NAMALWA (cell line): ENCODE results near the gene CAMK1D.
"Not testable (repeated sequence)": the region's sequence is repeated elsewhere in the genome, so short reads cannot be mapped to it uniquely, and the experiment has no call there.

Experiments used
- DNase-seq: peaks from one replicate; pipeline ENCODE4 v3.0.0-alpha.2; 2015; ENCODE audit warnings: low spot score

Gene CAMK1D

DNA sequence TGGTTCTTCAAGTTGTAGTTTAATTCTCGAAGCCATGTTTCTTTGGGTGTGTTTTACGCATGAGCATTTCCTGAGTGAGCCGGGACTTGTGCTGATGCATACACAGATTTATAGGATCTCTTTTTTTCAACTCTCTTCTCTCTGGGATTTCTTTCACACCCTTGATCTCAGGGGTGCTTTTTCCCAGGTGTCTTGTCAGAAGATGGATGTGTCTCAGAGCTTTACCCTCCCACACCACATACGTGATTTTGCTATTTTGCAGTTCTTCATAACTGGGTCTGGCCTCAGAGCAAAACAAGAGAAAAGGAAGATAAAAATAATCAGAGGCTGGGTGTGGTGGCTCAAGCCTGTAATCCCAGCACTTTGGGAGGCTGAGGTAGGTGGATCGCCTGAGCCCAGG is 177.0 kb downstream of the CAMK1D start:
- DNase-seq = no peak

DNA sequence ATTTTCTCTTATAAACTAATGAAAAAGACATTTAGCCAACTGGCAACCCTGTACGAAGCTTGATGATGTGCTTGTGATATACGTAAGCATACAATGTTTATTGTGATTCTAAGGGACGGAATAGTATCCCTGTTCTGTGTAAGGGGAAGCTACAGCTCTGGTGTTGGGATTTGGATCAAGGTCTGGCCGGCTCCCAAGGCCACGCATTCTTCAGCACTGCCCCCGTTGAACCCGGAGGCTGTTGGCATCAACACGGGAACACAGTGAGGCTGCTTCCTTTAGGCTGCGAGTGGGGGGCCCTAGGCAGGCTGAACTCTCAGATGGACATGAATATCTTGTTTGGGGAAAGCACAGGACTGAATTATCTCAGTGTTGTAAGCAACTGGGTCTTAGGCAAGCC is 180.6 kb downstream of the CAMK1D start:
- DNase-seq = no peak

DNA sequence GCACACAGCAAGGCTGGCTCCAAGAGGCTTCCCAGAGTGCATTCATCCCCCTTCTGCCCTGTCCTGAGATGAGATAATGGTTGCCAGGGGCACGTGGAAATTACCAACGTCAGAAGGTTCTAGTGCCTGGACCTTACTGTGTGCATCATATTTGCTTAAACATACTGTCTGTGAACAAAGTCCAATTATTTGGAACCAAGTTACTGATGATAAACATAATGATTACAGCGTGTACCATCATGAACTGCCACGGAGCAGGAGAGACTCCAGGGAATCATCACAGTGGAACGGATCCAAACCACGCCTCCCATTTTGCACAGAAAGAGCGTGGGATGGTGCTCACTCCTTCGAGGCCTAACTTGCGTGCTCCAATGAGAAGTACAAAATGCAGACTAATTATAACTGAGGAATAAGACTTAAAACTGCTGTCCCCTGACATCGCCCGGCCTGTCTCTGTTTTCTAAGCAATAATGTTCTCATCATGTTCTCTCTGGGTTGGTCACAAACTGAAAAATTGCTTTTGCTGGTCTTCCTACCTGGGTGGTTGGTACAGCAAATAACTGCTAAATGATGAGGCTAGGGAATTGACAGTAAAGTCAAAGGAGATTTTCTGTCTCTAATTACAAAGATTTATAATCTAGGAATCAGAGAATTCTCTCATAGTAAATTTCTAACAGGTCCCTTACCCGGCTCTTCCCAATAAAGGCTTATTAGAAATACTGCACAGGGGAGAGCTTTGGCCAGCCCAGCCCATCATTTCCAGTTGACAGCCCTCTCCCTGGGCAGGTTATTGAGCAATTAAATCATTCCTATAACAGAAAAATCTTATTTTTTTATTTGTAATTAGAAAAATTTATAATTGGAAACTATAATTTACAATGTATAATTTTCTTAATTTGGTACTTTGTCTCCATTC is 182.2 kb downstream of the CAMK1D start:
- DNase-seq = no peak

DNA sequence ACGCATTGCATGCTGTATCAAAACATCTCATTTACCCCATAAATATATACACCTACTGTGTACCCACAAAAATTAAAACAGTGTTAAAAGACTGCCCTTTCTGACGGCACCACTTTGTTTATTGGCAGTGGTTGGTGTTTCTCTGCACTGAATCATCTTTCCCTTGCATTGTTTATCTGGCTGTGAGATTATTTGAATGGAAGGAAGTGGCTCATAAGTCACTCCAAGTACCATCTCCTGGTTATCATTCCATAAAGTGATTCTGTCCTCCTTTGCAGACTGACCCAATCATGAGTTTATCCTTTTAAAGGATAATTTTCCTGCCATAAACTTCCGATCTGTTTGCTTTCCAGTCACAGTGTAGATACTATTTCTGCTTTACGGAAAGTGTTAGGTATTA is 183.8 kb downstream of the CAMK1D start:
- no peak for DNase-seq

DNA sequence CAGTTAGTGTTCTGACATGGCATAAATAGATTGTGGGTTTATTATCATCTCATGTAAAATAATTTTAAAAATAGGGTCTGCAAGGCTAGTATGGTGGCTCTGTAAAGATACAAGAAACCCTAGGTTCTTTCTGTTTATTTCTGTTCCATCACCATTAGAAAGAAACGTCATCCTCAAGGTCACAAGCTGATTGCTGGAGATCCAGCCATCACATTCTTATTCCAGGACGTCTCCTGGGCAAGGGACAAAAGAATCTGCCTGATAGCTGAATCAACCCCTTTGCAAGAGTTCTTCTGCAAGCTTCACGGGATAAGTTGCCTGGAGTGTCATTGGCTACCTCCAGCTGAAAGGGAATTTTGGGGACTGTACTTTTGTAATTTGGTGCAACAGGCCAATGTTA is 184.4 kb downstream of the CAMK1D start:
- DNase-seq = no peak

DNA sequence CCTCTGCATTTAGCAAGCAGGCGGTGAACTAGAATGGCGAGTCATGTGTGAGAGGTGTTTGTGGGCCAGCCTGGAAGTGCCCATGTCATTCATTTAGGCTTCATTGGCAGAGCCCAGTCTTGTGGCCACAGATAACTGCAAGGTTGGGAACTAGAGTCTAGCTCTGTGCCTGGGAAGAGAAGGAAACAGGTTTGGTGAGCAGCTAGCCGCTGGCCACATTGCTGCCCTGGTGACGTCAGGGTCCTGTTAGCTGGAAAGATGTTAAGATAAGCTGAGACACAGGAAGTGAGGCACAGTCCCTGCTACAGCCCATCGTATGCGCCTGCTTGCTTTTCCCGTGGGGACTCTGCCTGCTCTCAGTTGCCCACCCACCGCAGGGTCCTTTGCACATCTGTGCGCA is 185.5 kb downstream of the CAMK1D start:
- no peak for DNase-seq

DNA sequence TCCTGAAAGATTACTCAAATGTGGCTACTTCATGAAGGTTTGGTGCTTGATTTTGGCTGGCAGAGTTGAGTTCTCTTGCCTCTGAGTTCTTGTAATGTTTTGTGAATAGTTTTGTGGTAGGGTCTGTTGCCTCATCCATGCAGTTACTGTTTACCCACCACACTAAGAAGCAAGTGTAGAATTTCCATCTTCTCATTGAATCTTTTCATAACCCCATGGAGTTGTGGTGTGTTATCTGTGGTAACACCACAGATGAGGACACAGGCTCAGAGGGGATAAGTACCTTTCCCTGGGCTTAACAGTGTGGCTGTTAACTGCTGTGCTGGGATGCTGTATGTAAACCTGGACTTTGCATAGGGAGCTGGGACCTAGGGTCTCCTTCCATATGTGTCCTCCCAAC is 186.3 kb downstream of the CAMK1D start:
- DNase-seq = no peak

DNA sequence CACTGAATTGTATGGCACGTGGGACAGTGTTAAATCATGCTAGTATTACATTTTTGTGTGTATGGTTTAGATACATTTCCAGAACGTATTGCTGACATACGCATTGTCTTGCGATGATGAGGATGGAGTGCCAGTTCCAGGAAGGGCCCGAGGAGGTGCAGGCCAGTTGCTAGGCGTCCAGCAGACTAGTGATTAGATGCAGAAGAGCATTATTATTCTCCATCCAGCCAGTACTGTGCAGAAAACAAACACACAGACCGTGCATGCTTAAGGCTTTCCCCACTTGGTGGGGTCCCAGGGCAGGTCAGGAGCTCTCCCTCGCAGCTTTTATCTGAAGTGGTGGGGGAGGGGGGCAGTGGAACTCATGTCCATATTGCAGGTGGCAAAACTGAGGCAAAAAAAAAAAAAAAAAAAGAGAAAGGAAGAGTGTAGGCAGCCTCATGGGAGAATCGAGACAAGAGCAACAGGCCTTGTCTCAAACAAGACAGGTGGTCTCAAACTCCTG is 189.2 kb downstream of the CAMK1D start:
- no peak for DNase-seq

DNA sequence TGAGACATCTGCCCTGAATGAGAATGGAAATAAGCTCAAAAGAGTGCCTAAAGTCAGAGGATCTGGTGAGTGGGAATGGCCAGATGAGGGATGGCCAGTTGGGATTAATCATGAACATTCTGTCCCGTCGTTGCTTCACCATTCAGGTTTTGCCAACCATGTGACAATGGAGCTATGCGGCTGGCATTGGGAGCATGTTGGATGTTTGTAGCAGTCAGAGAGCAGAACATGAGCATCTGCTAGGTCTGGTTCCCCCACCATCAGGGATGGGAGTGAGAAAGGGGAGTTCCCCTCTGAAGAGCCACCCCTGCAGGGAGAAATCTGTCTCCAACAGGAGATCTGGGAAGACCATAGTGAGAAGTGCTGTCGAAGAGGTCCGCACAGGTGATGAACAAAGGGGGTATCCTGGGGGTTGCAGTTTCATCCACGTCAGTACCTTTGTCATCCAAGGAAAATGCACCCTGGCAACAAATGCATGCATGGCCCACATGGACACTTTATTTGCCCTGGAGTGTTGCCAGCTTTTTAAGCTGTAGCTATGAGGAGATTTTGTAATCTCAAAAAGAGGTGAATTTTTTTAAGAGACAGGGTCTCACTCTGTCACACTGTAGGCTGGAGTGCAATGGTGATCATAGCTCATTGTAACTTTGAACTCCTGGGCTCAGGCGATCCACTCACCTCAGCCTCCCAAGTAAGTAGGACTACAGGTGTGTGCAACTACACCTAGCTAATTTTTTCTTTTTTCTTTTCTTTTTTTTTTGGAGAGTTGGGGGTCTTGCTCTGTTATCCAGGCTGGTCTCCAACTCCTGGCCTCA is 190.2 kb downstream of the CAMK1D start:
- DNase-seq = no peak

DNA sequence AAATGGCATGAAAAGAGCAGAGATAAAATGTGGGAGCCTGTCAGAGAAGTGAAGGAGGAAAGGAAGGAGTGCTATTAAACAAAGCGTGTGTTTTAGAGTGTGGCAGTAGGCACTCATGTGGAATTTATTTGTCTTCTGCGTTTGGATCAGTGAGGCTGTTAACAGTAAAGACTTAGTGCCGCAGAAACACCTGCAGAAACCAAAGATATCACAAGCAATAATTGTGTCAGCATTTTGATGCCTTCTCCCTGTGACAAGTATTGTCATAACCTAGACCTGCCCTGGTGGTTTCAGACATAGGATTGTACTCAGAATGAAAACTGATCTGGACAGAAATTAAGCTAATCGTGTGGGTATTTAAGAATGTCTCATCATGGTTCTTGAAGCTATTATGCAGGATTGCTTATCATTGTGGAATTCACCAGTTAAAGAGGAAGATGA is 191.0 kb downstream of the CAMK1D start:
- no peak for DNase-seq

DNA sequence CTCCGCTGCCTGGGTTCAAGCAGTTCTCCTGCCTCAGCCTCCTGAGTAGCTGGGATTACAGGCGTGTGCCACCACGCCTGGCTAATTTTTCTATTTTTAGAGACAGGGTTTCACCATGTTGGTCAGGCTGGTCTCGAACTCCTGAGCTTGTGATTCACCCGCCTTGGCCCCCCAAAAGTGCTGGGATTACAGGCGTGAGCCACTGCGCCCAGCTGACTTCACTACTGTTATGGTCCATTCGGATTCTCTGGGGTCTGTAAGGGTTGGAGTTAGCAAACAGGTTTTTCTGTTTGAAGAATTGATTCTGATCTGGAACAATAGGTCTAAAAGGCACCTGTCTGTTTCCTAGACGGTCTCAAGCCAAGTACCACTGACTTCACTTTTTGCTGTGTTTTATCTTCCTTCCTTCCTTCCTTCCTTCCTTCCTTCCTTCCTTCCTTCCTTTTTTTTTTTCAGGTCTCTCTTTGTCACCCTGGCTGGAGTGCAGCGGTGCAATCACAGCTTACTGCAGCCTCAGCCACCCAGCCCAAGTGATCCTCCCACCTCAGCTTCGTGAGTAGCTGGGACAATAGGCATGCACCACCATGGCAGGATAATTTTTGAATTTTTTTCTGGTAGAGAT is 192.2 kb downstream of the CAMK1D start:
- no peak for DNase-seq

DNA sequence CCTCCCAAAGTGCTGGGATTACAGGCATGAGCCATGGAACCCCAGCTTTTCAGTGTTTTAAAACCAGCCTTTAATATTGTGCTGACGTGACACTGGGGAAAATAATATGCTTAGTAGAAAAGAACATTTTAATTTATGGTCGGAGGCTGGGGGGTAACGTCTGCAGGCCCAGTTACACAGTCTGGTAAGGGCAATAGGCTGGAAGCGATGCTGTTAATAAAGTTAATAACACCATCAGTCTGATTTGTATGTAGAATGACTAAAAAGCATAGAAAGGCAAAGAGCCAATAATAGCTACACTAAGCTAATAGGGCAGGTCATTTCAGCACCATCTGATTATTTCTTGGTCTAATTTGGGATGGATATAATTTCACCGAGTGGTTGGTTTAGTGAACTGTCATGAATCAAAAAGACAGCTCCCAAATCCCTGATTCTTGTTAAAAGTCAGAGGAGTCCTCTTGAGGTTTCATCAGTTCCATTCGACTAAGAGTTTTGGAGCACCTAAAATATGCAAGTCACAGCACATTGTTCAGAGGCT is 192.9 kb downstream of the CAMK1D start:
- no peak for DNase-seq

DNA sequence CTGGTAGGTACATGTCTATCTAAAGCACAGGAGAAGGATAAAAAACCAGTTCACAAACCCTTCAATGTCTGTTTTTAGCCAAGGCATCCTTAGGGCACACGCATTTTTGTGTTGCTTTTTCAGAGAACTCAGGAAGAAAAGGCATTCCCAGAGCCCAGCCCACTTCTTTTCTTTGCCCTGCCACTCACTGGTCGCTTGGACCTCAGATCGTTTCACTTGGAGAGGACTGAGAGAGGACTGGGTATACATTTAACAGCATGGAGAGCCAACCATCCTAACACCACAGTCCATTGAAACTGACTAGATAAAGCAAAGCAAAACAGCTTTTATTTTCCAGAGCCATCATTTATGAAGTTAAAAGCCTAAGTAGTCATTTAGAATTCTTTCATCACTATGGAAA is 194.2 kb downstream of the CAMK1D start:
- DNase-seq = no peak

DNA sequence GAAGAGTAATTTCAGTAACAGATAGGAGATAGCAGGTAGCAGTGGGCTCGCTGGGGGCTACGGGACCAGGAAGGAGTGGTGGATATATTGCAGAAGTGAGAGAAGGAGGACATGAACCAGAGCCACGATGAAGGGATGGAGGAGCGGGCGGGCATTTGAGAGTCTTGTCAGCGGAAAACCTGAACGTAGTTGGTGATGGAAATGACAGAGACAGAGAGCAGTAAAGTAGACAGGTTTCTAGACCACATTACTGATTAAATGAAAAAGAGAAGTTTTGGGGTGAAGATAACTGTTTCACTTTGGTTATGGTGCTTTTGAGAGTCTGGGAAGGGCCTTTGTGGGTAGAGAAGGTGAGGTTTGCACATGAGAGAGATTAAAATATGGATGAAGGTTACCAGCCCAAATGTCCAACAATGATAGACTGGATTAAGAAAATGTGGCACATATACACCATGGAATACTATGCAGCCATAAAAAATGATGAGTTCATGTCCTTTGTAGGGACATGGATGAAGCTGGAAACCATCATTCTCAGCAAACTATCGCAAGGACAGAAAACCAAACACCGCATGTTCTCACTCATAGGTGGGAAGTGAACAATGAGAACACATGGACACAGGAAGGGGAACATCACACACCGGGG is 196.9 kb downstream of the CAMK1D start:
- DNase-seq = not testable (repeated sequence)

DNA sequence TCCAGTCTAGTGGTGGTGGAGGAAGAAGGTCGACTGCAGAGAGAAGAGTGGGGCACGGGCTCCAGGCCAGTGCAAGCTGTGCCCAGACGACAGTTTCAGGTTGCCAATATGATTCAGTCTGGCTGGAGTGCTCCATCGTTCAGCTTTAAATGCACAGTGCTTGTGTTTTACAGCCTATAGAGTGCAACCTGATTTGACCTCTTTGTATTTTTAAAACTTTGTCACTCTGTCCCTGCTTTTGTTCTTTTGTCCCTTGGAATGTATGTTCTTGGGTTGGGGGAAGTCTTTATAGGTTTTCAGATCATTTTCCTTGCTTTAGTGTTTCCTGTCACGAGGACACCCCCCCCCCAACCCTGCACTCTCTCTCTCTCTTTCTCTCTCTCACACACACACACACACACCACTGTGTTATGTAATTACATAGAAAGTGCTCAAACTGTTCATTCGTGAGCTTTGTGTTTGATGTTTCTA is 198.0 kb downstream of the CAMK1D start:
- no peak for DNase-seq

DNA sequence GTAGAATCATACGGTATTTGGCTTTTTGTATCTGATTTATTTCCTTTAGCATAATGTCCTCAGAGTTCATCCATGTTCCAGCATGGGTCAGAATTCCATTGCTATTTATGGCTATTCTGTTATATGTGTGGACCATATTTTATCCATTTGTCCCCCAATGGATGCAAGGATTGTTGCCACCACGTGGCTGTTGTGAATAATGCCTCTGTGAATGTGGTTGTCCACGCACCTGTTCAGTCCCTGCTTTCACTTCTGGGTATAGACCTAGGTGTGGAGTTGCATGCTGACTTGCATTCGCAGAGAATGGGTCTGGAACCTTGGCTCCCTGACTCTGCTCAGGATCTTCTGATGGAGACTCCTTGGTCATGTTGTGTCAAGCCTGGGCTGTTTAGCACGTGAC is 199.9 kb downstream of the CAMK1D start:
- DNase-seq = peak; percentile 16

DNA sequence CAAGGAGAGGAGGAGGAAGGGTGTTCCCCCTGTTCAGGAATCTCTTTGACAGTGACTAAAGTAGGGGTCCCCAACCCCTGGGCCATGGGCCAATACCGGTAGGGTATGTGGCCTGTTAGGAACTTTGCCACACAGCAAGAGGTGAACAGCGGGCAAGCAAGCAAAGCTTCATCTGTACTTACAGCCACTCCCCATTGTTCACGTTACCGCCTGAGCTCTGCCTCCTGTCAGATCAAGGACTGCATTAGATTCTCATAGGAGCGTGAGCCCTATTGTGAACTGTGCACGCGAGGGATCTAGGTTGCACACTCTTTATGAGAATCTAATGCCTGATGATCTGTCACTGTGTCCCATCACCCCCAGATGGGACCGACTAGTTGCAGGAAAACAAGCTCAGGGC is 201.6 kb downstream of the CAMK1D start:
- DNase-seq = no peak

DNA sequence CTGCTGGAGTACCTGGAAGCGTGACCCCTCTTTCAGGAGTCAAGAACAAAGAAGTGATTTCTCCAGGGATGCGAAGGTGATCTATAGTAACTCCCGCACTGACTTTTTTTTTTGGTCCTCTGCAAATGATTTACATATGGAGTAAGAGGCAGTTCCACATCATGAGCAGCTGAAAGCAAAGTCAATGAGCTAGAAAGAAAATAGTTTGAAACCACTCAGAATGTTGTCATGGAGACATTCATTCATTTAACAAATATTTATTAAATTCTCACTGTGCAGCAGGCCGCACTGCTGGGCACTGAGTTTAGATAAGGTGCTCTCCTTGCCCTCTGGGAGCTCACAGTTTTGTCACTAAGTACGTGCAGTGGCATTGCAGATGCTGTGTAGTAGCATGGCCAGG is 206.7 kb downstream of the CAMK1D start:
- peak; percentile 24 for DNase-seq

DNA sequence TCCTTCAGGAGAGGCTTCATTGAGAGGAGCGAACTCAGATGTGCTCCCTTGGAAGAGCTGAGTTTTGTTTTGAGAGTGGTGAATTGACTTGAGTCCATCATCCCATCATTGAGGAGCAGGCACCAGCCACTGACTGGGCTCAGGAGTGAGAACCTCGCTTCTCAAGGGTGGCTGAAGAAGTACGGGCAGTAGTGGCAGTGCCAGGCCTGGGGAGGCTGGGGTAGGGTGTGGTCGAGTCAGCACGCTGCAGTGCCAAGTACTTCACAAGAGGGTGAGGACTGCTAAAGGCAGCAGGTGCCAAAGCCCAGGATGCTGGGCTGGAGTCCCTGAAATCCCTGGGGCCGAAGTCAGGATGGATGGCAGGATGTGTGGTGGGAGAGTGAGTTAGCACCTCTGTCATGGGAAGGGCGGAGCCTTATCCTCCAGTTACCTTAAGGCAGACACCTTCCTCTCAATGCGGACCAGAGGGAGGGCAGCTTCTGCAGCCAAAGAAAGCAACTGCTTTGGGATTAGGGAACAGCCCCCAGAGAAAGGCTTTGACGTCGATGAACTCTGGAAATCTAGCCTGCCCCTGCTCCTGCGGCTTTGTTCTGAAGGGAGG is 210.3 kb downstream of the CAMK1D start:
- DNase-seq = no peak

DNA sequence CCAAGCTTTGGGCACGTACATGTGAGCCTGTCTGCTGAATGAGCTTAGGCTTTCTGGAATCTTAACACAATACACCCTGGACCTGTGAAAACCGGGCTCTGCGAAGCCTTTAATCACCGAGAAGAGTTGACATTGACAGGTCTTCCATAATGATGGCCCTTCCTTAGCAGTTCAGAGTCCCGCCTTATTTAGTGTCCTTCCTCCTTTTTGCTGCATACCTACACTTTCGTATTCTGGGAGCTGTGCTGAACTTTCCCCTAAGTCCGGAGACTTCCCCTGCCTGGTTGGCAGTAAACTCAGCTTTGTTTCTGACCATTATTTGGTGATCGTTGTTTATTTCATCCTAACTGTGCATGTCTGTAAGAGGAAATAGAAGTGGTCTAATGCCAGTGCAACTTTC is 212.0 kb downstream of the CAMK1D start:
- DNase-seq = no peak

DNA sequence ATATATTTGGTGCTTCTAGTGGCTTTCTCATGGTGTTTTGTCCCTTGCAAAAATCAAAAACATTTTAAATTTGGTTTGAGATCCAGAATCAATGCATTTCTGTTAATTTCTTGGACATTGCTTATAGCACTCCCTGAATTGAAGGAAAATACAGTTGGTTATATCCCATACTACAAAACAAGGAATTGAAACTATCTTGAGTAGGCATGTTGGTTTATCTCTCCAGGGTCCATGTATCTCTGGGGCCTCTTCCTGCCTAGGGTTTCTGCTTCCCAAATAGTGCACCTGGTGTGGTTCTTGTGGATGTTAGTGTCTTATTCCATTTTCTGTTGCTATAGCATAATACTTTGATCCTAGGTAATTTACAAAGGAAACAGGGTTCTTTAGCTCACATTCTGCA is 212.4 kb downstream of the CAMK1D start:
- no peak for DNase-seq
